ENCODE measurements around the gene ACSS3. TPM values are rescaled to one million over a fixed set of nuclear protein-coding genes. Genes with fewer than 3 reads are reported as not detected.

The ACSS3 gene
- total and polyA plus RNA-seq, 9 donors, result 15.8 to 67.0 (median 39.1) TPM

- peaks cover 13% of the 10 kb centered on the region for H3K4me1 ChIP-seq (ENCODE audit: insufficient read depth)
- DNase-seq, result peak; percentile 40 to 73 (median 56)
These were observed 754 bp downstream of the ACSS3 start for GRCh38 chr12:81078469-81079196.

GRCh38 chr12:81079280-81080076 lies 1.6 kb downstream of the ACSS3 start:
- DNase-seq, result no peak
- H3K4me1 ChIP-seq (ENCODE audit: insufficient read depth), result peaks cover 14% of the 10 kb centered on the region
- H3K36me3 ChIP-seq, result no peaks in the 10 kb centered on the region
- no peaks in the 10 kb centered on the region for H3K9me3 ChIP-seq
- peak overlapping the region; percentile 87 for H3K4me3 ChIP-seq
- H3K27me3 ChIP-seq, result no peaks in the 10 kb centered on the region
- H3K27ac ChIP-seq, result peak overlapping the region in 1 of 2 donors; percentile 89
- TF ChIP-seq CTCF (IDR thresholded peaks at IDR 0.05) (no peak), EP300 (IDR thresholded peaks at IDR 0.05) (no peak), POLR2A (IDR thresholded peaks at IDR 0.05) (no peak)
- 41 to 46% (median 43%) methylated on average over 2 of the region's 2 CpGs for WGBS, 3 donors
- intact Hi-C loops (cut with DNase I), result loop anchor here in 1 of 4 donors (10.0 kb wide), 2 partner anchors 135 to 145 kb away; partner anchors contain the start of gene LIN7A

More at GRCh38 chr12:81078469-81079196, 754 bp downstream of the ACSS3 start:
- no peaks in the 10 kb centered on the region for H3K27me3 ChIP-seq
- H3K4me3 ChIP-seq, result peak overlapping the region; percentile 87
- H3K9me3 ChIP-seq, result no peaks in the 10 kb centered on the region
- H3K27ac ChIP-seq, result peak overlapping the region; percentile 87 to 89
- 3 to 4% (median 3%) methylated on average over 10 of the region's 10 CpGs for WGBS, 3 donors
- H3K36me3 ChIP-seq, result no peaks in the 10 kb centered on the region
- intact Hi-C loops (cut with DNase I), result loop anchor here in 1 of 4 donors (10.0 kb wide), 2 partner anchors 136 to 144 kb away; partner anchors contain the start of gene LIN7A
- TF ChIP-seq CTCF (IDR thresholded peaks at IDR 0.05) (no peak), EP300 (IDR thresholded peaks at IDR 0.05) (no peak), POLR2A (IDR thresholded peaks at IDR 0.05) (peak; percentile 21)

GRCh38 chr12:81080431-81080983 lies 2.6 kb downstream of the ACSS3 start:
- H3K4me3 ChIP-seq, result peak overlapping the region; percentile 87
- 15 to 31% (median 19%) methylated on average over 4 of the region's 4 CpGs for WGBS, 3 donors
- H3K27ac ChIP-seq, result peak overlapping the region in 1 of 2 donors; percentile 89
- intact Hi-C loops (cut with DNase I), result no loop called here
- no peaks in the 10 kb centered on the region for H3K9me3 ChIP-seq
- TF ChIP-seq CTCF (IDR thresholded peaks at IDR 0.05) (no peak), EP300 (IDR thresholded peaks at IDR 0.05) (no peak), POLR2A (IDR thresholded peaks at IDR 0.05) (no peak)
- no peaks in the 10 kb centered on the region for H3K36me3 ChIP-seq
- no peak for DNase-seq
- H3K27me3 ChIP-seq, result no peaks in the 10 kb centered on the region
- H3K4me1 ChIP-seq (ENCODE audit: insufficient read depth), result peaks cover 14% of the 10 kb centered on the region

GRCh38 chr12:81081726-81082125 lies 3.8 kb downstream of the ACSS3 start:
- intact Hi-C loops (cut with DNase I), result no loop called here
- TF ChIP-seq EP300 (IDR thresholded peaks at IDR 0.05) (no peak), CTCF (IDR thresholded peaks at IDR 0.05) (no peak)
- WGBS, 3 donors, result 92 to 98% (median 95%) methylated on average over 1 of the region's 1 CpG
- H3K27me3 ChIP-seq, result no peaks in the 10 kb centered on the region
- peaks cover 12% of the 10 kb centered on the region for H3K4me1 ChIP-seq (ENCODE audit: insufficient read depth)
- no peak overlapping the region for H3K27ac ChIP-seq
- DNase-seq, result no peak
- no peaks in the 10 kb centered on the region for H3K9me3 ChIP-seq
- no peak overlapping the region for H3K4me3 ChIP-seq
- H3K36me3 ChIP-seq, result no peaks in the 10 kb centered on the region

Measured in ovary (tissue), 9 donors.